GM12878 (cell line): ENCODE results near the gene KHDC1L. TPM values are rescaled to one million over a fixed set of nuclear protein-coding genes. Genes with fewer than 3 reads are reported as not detected.

Experiments used
- ATAC-seq: fragments of 200-7000 bp; cut with Tn5 transposase; 3 replicates; pipeline ENCODE4 v1.9.1; 2020; ENCODE audit warnings: mild to moderate bottlenecking, moderate library complexity
- BruUV-seq: library from RNA; stranded (reverse); fragments of 400-500 nt; replicated peaks from 2 replicates; lab custom pipeline; 2021; lab: Mats Ljungman, UMichigan
- CTCF ChIA-PET: fragments of 300-600 bp; sonication (Branson Sonifier 250); formaldehyde crosslinking; extraction: SDS; loops from one replicate; lab custom pipeline; 2021; ENCODE audit warnings: inconsistent platforms; lab: Yijun Ruan, JAX
- POLR2A ChIA-PET: fragments of 350-600 bp; formaldehyde crosslinking; extraction: SDS; loops from one replicate; lab custom pipeline; 2021; ENCODE audit warnings: inconsistent platforms; lab: Charles Lee
- RAD21 ChIA-PET: fragments of 300-600 bp; sonication (Branson Sonifier 250); formaldehyde crosslinking; loops from one replicate; lab custom pipeline; 2023; ENCODE audit warnings: antibody characterized with exemption; ENCODE audit not compliant: unreplicated experiment; lab: Charles Lee
- SMC1A ChIA-PET: fragments of 300-600 bp; sonication (Branson Sonifier 250); formaldehyde crosslinking; loops from one replicate; lab custom pipeline; 2023; ENCODE audit not compliant: unreplicated experiment, uncharacterized antibody; lab: Charles Lee
- DNase-seq: peaks from one replicate; pipeline ENCODE4 v3.0.0-alpha.2; 2011; ENCODE audit warnings: low read depth, low spot score
- FAIRE-seq: peaks from 3 replicates; lab custom pipeline; 2011; peaks lifted over from hg19 to GRCh38; lab: Jason Lieb, UNC
- H2AFZ ChIP-seq: 2 replicates; pipeline ENCODE4 v1.6.0; 2011; ENCODE audit warnings: low read depth, low read length, control low read depth; ENCODE audit not compliant: control insufficient read depth
- H3K27ac ChIP-seq: 2 replicates; pipeline ENCODE4 v1.5.1; 2011; ENCODE audit warnings: control low read depth; ENCODE audit not compliant: control insufficient read depth, insufficient read depth
- H3K27me3 ChIP-seq, 2 experiments: replicated peaks in 1 of 2; 2 replicates each; pipeline versions ENCODE4 v1.6.0 to v1.6.1; 2011; ENCODE audit warnings: low read length in 1 of 2; ENCODE audit not compliant: control insufficient read depth in 2 of 2, insufficient read depth in 2 of 2
- H3K36me3 ChIP-seq, 2 experiments: 2 replicates each; pipeline ENCODE4 v1.5.1; 2011; ENCODE audit warnings: low read length in 1 of 2; ENCODE audit not compliant: control insufficient read depth in 2 of 2, insufficient read depth in 2 of 2
- H3K4me1 ChIP-seq: 2 replicates; pipeline ENCODE4 v1.6.1; 2011; ENCODE audit warnings: mild to moderate bottlenecking, low read length, moderate library complexity, mixed read lengths; ENCODE audit not compliant: control insufficient read depth, insufficient read depth
- H3K4me2 ChIP-seq: 2 replicates; pipeline ENCODE4 v1.6.0; 2011; ENCODE audit warnings: control low read depth; ENCODE audit not compliant: control insufficient read depth, insufficient read depth
- H3K4me3 ChIP-seq: fragments of 200-600 bp; sonication (generic); 2 replicates; pipeline ENCODE4 v1.5.1; 2016
- H3K79me2 ChIP-seq: 2 replicates; pipeline ENCODE4 v1.6.0; 2011; ENCODE audit warnings: low read length; ENCODE audit not compliant: control insufficient read depth, insufficient read depth
- H3K9ac ChIP-seq: 2 replicates; pipeline ENCODE4 v1.8.0; 2011; ENCODE audit warnings: low read length, control low read depth, mixed read lengths; ENCODE audit not compliant: control insufficient read depth, insufficient read depth
- H3K9me3 ChIP-seq: replicated peaks from 3 replicates; pipeline ENCODE4 v1.5.1; 2011; ENCODE audit warnings: mild to moderate bottlenecking, low read length; ENCODE audit not compliant: control insufficient read depth, insufficient read depth
- H4K20me1 ChIP-seq: 2 replicates; pipeline ENCODE4 v1.6.0; 2011; ENCODE audit not compliant: control insufficient read depth, insufficient read depth
- ETV6 ChIP-seq, 2 experiments: fragments of 450-650 bp in 1 of 2; IDR thresholded peaks in 1 of 2; conservative IDR thresholded peaks in 1 of 2; 2 replicates each; pipeline ENCODE4 v1.6.1; 2014; ENCODE audit warnings: antibody characterized with exemption in 1 of 2, borderline replicate concordance in 1 of 2, low read depth in 1 of 2, mild to moderate bottlenecking in 1 of 2, moderate library complexity in 1 of 2
- JUND ChIP-seq: IDR thresholded peaks from 2 replicates; pipeline ENCODE4 v1.6.1; 2012; ENCODE audit warnings: low read depth, mild to moderate bottlenecking, low read length, improper control_type of control experiment, moderate library complexity
- NFXL1 ChIP-seq: fragments of 450-650 bp; IDR thresholded peaks from 2 replicates; pipeline ENCODE4 v1.6.1; 2017; ENCODE audit warnings: antibody characterized with exemption, mild to moderate bottlenecking, borderline replicate concordance
- WGBS: methylation state at CpG from one replicate; pipeline ENCODE4 v1.1.6; 2016; ENCODE audit warnings: low lambda C conversion rate; ENCODE audit not compliant: insufficient replicate concordance, insufficient coverage; ENCODE audit errors: missing lambda C conversion rate; 5-methylcytosine and 5-hydroxymethylcytosine counted together
- in situ Hi-C: fragments of 300-500 bp; cut with MboI; formaldehyde crosslinking; loops from 9 replicates; pipeline ENCODE4 v1.14.3; 2018; ENCODE audit warnings: mixed read lengths
- intact Hi-C: fragments of 100-400 bp; cut with micrococcal nuclease; formaldehyde crosslinking; loops from one replicate; pipeline ENCODE4 v1.14.2; 2022; ENCODE audit not compliant: unreplicated experiment
- polyA plus RNA-seq, 11 experiments: library from polyadenylated mRNA; depleted of rRNA in 4 of 11; unstranded in 6 of 11; stranded (reverse) in 5 of 11; fragments of >200 nt; fragmentation: Nextera tagmentation in 4 of 11; fragmentation: Illumina TruSeq in 1 of 11; extraction: Ambion mirVana in 4 of 11; extraction: Trizol in 1 of 11; gene quantifications; 1 replicate in 1 of 11; 2 replicates in 10 of 11; pipeline versions ENCODE4 v1.2.1 to v1.2.3, GENCODE V29; 2011 to 2016; ENCODE audit warnings: inconsistent platforms in 2 of 11, missing spikeins in 2 of 11, low read depth in 1 of 11
- total RNA-seq, 4 experiments: library from RNA; depleted of rRNA in 3 of 4; stranded (reverse); fragments of >200 nt in 3 of 4; fragmentation: Illumina TruSeq in 1 of 4; extraction: Trizol in 1 of 4; gene quantifications; 2 replicates each; pipeline versions ENCODE4 v1.2.1 to v1.2.3, GENCODE V29; 2013 to 2021
- TF ChIP-seq, protein P1 (sequence below): fragments of 450-650 bp; IDR thresholded peaks from 2 replicates; pipeline ENCODE4 v1.6.1; 2016; ENCODE audit warnings: mild to moderate bottlenecking, moderate library complexity, borderline replicate concordance

Gene KHDC1L
- total and polyA plus RNA-seq, 10 of the 15 experiments (the other 5 are each of a cell fraction or from before 2014, with no cell fraction given), result 0.12 to 0.37 (median 0.24) TPM; not detected in 4

DNA sequence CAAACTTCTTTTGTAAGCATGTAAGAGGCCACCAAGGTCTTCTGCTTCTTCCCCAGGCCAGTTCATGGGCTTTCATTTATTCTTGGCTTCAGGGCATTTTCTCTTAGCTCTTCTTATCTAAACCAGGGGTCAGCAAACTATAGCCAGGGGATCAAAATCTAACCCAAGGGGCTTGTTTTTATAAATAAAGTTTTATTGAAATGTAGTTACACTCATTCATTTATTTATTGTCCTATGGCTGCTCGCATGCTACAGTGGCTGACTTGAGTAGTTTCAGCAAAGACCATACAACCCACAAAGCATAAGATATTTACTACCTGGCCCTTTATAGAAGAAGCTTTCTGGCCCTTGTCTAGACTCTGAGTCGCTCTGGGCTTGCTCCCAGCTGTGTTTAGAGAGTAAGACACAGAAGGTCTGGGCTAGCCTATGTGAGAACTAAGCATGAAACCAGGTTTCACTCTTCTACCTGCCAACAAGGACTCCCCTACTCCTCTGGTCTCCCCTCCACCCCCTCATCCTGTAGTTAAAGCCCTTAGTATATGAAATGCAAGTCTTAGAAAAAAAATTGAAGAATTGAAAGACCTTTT, 43.2 kb downstream of the KHDC1L start:
- Histone ChIP-seq H3K9me3 (no peaks in the 10 kb centered on the region), H3K79me2 (no peaks in the 10 kb centered on the region), H3K9ac (no peak overlapping the region), H3K27ac (no peak overlapping the region), H3K4me3 (no peak overlapping the region), H3K27me3 (no peaks in the 10 kb centered on the region), H3K36me3 (no peaks in the 10 kb centered on the region), H3K4me1 (peaks cover 12% of the 10 kb centered on the region), H2AFZ (no peak overlapping the region), H4K20me1 (no peaks in the 10 kb centered on the region), H3K4me2 (no peak overlapping the region)
- no TSS peak for BruUV-seq
- intact Hi-C loops, result loop anchor here (5.0 kb wide), 1 partner anchor 660 kb away; no protein-coding TSS in a partner anchor
- TF ChIP-seq NFXL1 (no peak), ETV6 (conservative IDR thresholded peaks at IDR 0.05 in 1 of 2, IDR thresholded peaks at IDR 0.05 in 1 of 2; ENCODE audit: borderline replicate concordance in 1 of 2, low read depth in 1 of 2) (no peak), JUND (no peak)
- TF ChIP-seq, protein P1, sequence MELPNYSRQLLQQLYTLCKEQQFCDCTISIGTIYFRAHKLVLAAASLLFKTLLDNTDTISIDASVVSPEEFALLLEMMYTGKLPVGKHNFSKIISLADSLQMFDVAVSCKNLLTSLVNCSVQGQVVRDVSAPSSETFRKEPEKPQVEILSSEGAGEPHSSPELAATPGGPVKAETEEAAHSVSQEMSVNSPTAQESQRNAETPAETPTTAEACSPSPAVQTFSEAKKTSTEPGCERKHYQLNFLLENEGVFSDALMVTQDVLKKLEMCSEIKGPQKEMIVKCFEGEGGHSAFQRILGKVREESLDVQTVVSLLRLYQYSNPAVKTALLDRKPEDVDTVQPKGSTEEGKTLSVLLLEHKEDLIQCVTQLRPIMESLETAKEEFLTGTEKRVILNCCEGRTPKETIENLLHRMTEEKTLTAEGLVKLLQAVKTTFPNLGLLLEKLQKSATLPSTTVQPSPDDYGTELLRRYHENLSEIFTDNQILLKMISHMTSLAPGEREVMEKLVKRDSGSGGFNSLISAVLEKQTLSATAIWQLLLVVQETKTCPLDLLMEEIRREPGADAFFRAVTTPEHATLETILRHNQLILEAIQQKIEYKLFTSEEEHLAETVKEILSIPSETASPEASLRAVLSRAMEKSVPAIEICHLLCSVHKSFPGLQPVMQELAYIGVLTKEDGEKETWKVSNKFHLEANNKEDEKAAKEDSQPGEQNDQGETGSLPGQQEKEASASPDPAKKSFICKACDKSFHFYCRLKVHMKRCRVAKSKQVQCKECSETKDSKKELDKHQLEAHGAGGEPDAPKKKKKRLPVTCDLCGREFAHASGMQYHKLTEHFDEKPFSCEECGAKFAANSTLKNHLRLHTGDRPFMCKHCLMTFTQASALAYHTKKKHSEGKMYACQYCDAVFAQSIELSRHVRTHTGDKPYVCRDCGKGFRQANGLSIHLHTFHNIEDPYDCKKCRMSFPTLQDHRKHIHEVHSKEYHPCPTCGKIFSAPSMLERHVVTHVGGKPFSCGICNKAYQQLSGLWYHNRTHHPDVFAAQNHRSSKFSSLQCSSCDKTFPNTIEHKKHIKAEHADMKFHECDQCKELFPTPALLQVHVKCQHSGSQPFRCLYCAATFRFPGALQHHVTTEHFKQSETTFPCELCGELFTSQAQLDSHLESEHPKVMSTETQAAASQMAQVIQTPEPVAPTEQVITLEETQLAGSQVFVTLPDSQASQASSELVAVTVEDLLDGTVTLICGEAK, result peak; percentile 82
- in situ Hi-C loops, result loop anchor here (5.0 kb wide), 1 partner anchor 565 kb away; no protein-coding TSS in a partner anchor
- ATAC-seq (no peak), DNase-seq (no peak), FAIRE-seq (no peak)
- ChIA-PET POLR2A (no interaction called here), SMC1A (interaction anchor here (0.6 to 2.6 kb wide), 9 partner anchors 53 to 771 kb away, joined by 3 to 13 read pairs (median 4); no protein-coding TSS in a partner anchor), CTCF (interaction anchor here (1.0 to 6.0 kb wide), 7 partner anchors 13 to 771 kb away, joined by 3 to 41 read pairs (median 10); no protein-coding TSS in a partner anchor), RAD21 (interaction anchor here (4.5 kb wide), 1 partner anchor 566 kb away, joined by 29 read pairs; no protein-coding TSS in a partner anchor)
- WGBS, result 50% methylated on average over 2 of the region's 2 CpGs
